ENCODE data around the gene CLRN3. TPM values are rescaled to one million over a fixed set of nuclear protein-coding genes. Genes with fewer than 3 reads are reported as not detected.

The CLRN3 gene
- total RNA-seq, 1 experiment from 2014 or later = not detected

GRCh38 chr10:127851661-127852194 lies 41.0 kb downstream of the CLRN3 start:
- no peak overlapping the region for H3K27ac Mint-ChIP-seq (ENCODE audit: low read depth, unreplicated experiment)
- no peak overlapping the region for H3K4me3 Mint-ChIP-seq (ENCODE audit: unreplicated experiment)
- POLR2A ChIA-PET = no interaction called here
- intact Hi-C loops (cut with micrococcal nuclease) = no loop called here
- CTCF ChIA-PET = interaction anchor here (0.6 to 4.4 kb wide), 7 partner anchors 8 to 1570 kb away, joined by 3 to 42 read pairs (median 4); no protein-coding TSS in a partner anchor
- BruUV-seq (replicated peaks) = no TSS peak
- no peak for TF ChIP-seq CTCF (IDR thresholded peaks at IDR 0.05; ENCODE audit: unreplicated experiment)
- peaks cover 34% of the 10 kb centered on the region for H3K27me3 Mint-ChIP-seq (ENCODE audit: insufficient read depth, unreplicated experiment)
- H3K36me3 Mint-ChIP-seq (ENCODE audit: insufficient read depth, unreplicated experiment) = no peaks in the 10 kb centered on the region
- no peaks in the 10 kb centered on the region for H3K9me3 Mint-ChIP-seq (ENCODE audit: unreplicated experiment)
- peaks cover 6% of the 10 kb centered on the region for H3K4me1 Mint-ChIP-seq (ENCODE audit: insufficient read depth, unreplicated experiment)
- no peak for DNase-seq (ENCODE audit: unreplicated experiment)

- ChIA-PET CTCF (interaction anchor here (0.7 to 1.0 kb wide), 4 partner anchors 9 to 135 kb away, joined by 3 to 4 read pairs (median 4); no protein-coding TSS in a partner anchor), POLR2A (no interaction called here)
- intact Hi-C loops (cut with micrococcal nuclease) = no loop called here
- H3K4me3 Mint-ChIP-seq (ENCODE audit: unreplicated experiment) = no peak overlapping the region
- no peaks in the 10 kb centered on the region for H3K9me3 Mint-ChIP-seq (ENCODE audit: unreplicated experiment)
- H3K27me3 Mint-ChIP-seq (ENCODE audit: insufficient read depth, unreplicated experiment) = peaks cover 41% of the 10 kb centered on the region
- no TSS peak for BruUV-seq (replicated peaks)
- peaks cover 6% of the 10 kb centered on the region for H3K4me1 Mint-ChIP-seq (ENCODE audit: insufficient read depth, unreplicated experiment)
- H3K27ac Mint-ChIP-seq (ENCODE audit: low read depth, unreplicated experiment) = no peak overlapping the region
- no peak for DNase-seq (ENCODE audit: unreplicated experiment)
- TF ChIP-seq CTCF (IDR thresholded peaks at IDR 0.05; ENCODE audit: unreplicated experiment) = no peak
- no peaks in the 10 kb centered on the region for H3K36me3 Mint-ChIP-seq (ENCODE audit: insufficient read depth, unreplicated experiment)
Observed at GRCh38 chr10:127850944-127851343, 41.8 kb downstream of the CLRN3 start.

- H3K27me3 Mint-ChIP-seq (ENCODE audit: insufficient read depth, unreplicated experiment) = peaks cover 52% of the 10 kb centered on the region
- H3K4me3 Mint-ChIP-seq (ENCODE audit: unreplicated experiment) = no peak overlapping the region
- ChIA-PET CTCF (interaction anchor here (0.6 to 0.8 kb wide), 7 partner anchors 9 to 431 kb away, joined by 3 to 4 read pairs (median 3); no protein-coding TSS in a partner anchor), POLR2A (no interaction called here)
- no peak for TF ChIP-seq CTCF (IDR thresholded peaks at IDR 0.05; ENCODE audit: unreplicated experiment)
- no peaks in the 10 kb centered on the region for H3K9me3 Mint-ChIP-seq (ENCODE audit: unreplicated experiment)
- DNase-seq (ENCODE audit: unreplicated experiment) = no peak
- peaks cover 6% of the 10 kb centered on the region for H3K4me1 Mint-ChIP-seq (ENCODE audit: insufficient read depth, unreplicated experiment)
- H3K27ac Mint-ChIP-seq (ENCODE audit: low read depth, unreplicated experiment) = no peak overlapping the region
- no TSS peak for BruUV-seq (replicated peaks)
- intact Hi-C loops (cut with micrococcal nuclease) = no loop called here
- H3K36me3 Mint-ChIP-seq (ENCODE audit: insufficient read depth, unreplicated experiment) = no peaks in the 10 kb centered on the region
Observed at GRCh38 chr10:127849921-127850320, 42.8 kb downstream of the CLRN3 start.

- peaks cover 57% of the 10 kb centered on the region for H3K27me3 Mint-ChIP-seq (ENCODE audit: insufficient read depth, unreplicated experiment)
- TF ChIP-seq CTCF (IDR thresholded peaks at IDR 0.05; ENCODE audit: unreplicated experiment) = no peak
- no peak overlapping the region for H3K27ac Mint-ChIP-seq (ENCODE audit: low read depth, unreplicated experiment)
- no peaks in the 10 kb centered on the region for H3K36me3 Mint-ChIP-seq (ENCODE audit: insufficient read depth, unreplicated experiment)
- POLR2A ChIA-PET = no interaction called here
- DNase-seq (ENCODE audit: unreplicated experiment) = no peak
- CTCF ChIA-PET = interaction anchor here (0.7 to 0.8 kb wide), 3 partner anchors 10 to 43 kb away, joined by 3 to 4 read pairs (median 3); no protein-coding TSS in a partner anchor
- no peaks in the 10 kb centered on the region for H3K9me3 Mint-ChIP-seq (ENCODE audit: unreplicated experiment)
- H3K4me3 Mint-ChIP-seq (ENCODE audit: unreplicated experiment) = no peak overlapping the region
- BruUV-seq (replicated peaks) = no TSS peak
- intact Hi-C loops (cut with micrococcal nuclease) = no loop called here
- peaks cover 6% of the 10 kb centered on the region for H3K4me1 Mint-ChIP-seq (ENCODE audit: insufficient read depth, unreplicated experiment)
Observed at GRCh38 chr10:127849224-127849623, 43.5 kb downstream of the CLRN3 start.
